Astrocyte of the spinal cord (primary cell): ENCODE results near the gene CLDN20.

ENCODE experiments used
- DNase-seq: peaks from one replicate; pipeline ENCODE4 v3.0.0; 2011; ENCODE audit warnings: low read depth, low spot score
- H3K4me3 ChIP-seq: 2 replicates; pipeline ENCODE4 v1.5.1; 2011; ENCODE audit warnings: low read depth, mild to moderate bottlenecking, low read length, moderate library complexity
- CTCF ChIP-seq: IDR thresholded peaks from 2 replicates; pipeline ENCODE4 v1.5.1; 2012; ENCODE audit warnings: low read depth, mild to moderate bottlenecking, low read length, inconsistent platforms
- in situ Hi-C: cut with HindIII; loops from 2 replicates; pipeline ENCODE4 v1.10.0; 2017; ENCODE audit warnings: low sequenced_read_pairs

The CLDN20 gene

GRCh38 chr6:155250701-155251381, 13.0 kb upstream of the CLDN20 start:
- H3K4me3 ChIP-seq, result no peak overlapping the region
- in situ Hi-C loops, result no loop called here
- no peak for DNase-seq
- no peak for TF ChIP-seq CTCF

- DNase-seq, result no peak
- in situ Hi-C loops, result no loop called here
- no peak for TF ChIP-seq CTCF
- no peak overlapping the region for H3K4me3 ChIP-seq
These were observed 11.2 kb upstream of the CLDN20 start for GRCh38 chr6:155252581-155252980.

GRCh38 chr6:155253337-155253736, 10.5 kb upstream of the CLDN20 start:
- H3K4me3 ChIP-seq, result no peak overlapping the region
- in situ Hi-C loops, result no loop called here
- no peak for TF ChIP-seq CTCF
- no peak for DNase-seq

DNA sequence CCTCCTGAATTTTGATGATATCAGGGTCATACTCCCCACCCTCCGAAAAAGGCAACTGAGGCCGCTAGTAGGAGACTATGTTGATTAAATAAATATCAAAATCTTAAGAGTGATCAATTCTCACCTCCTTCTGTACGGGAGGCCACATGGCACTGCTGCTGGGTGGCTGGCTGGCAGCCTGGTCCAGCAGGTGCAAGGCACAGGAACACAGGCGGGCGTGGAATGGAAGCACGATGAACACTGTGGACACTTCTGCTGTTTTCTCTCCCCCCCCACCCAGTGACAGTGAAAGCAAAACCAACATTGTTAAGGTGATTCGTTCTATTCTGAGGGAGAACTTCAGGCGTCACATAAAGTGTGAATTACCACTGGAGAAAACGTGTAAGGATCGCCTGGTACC, 9.7 kb upstream of the CLDN20 start:
- in situ Hi-C loops, result no loop called here
- DNase-seq, result no peak
- no peak overlapping the region for H3K4me3 ChIP-seq
- TF ChIP-seq CTCF, result no peak

DNA sequence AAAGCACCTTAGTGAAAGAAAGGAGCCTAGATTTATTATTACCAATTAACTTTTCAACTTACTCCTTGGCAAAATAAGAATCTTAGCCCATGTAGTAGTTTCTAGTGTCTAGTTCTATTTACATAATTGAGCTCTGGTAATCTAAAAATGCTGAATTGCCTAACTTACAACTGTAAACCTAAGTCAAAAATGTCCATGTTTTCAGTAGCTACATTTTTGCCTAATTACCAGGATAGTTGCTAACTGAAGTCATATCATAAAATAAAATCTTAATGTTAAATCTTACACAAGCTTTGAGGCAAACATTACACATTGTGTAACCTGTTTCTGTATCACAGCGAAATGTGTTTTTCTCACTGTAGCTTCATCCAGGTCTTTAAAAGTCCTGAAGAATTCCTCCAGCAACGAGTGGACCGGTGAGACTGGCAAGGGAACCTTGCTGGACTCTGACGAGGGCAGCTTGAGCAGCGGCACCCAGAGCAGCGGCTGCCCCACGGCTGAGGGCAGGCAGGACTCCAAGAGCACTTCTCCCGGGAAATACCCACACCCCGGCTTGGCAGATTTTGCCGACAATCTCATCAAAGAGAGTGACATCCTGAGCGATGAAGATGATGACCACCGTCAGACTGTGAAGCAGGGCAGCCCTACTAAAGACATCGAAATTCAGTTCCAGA, 7.6 kb upstream of the CLDN20 start:
- H3K4me3 ChIP-seq, result no peak overlapping the region
- no peak for TF ChIP-seq CTCF
- no peak for DNase-seq
- in situ Hi-C loops, result no loop called here

GRCh38 chr6:155257796-155258195, 6.0 kb upstream of the CLDN20 start:
- no peak for TF ChIP-seq CTCF
- H3K4me3 ChIP-seq, result no peak overlapping the region
- in situ Hi-C loops, result no loop called here
- DNase-seq, result no peak
